GM12878 (cell line): ENCODE measurements around the gene DNHD1. TPM values are rescaled to one million over a fixed set of nuclear protein-coding genes. Genes with fewer than 3 reads are reported as not detected.

Experiments
- ATAC-seq: fragments of 200-7000 bp; cut with Tn5 transposase; 3 replicates; pipeline ENCODE4 v1.9.1; 2020; ENCODE audit warnings: mild to moderate bottlenecking, moderate library complexity
- BruUV-seq: library from RNA; stranded (reverse); fragments of 400-500 nt; replicated peaks from 2 replicates; lab custom pipeline; 2021; lab: Mats Ljungman, UMichigan
- CTCF ChIA-PET: fragments of 300-600 bp; sonication (Branson Sonifier 250); formaldehyde crosslinking; extraction: SDS; loops from one replicate; lab custom pipeline; 2021; ENCODE audit warnings: inconsistent platforms; lab: Yijun Ruan, JAX
- POLR2A ChIA-PET: fragments of 350-600 bp; formaldehyde crosslinking; extraction: SDS; loops from one replicate; lab custom pipeline; 2021; ENCODE audit warnings: inconsistent platforms; lab: Charles Lee
- RAD21 ChIA-PET: fragments of 300-600 bp; sonication (Branson Sonifier 250); formaldehyde crosslinking; loops from one replicate; lab custom pipeline; 2023; ENCODE audit warnings: antibody characterized with exemption; ENCODE audit not compliant: unreplicated experiment; lab: Charles Lee
- SMC1A ChIA-PET: fragments of 300-600 bp; sonication (Branson Sonifier 250); formaldehyde crosslinking; loops from one replicate; lab custom pipeline; 2023; ENCODE audit not compliant: unreplicated experiment, uncharacterized antibody; lab: Charles Lee
- DNase-seq: peaks from one replicate; pipeline ENCODE4 v3.0.0-alpha.2; 2011; ENCODE audit warnings: low read depth, low spot score
- FAIRE-seq: peaks from 3 replicates; lab custom pipeline; 2011; peaks lifted over from hg19 to GRCh38; lab: Jason Lieb, UNC
- H2AFZ ChIP-seq: 2 replicates; pipeline ENCODE4 v1.6.0; 2011; ENCODE audit warnings: low read depth, low read length, control low read depth; ENCODE audit not compliant: control insufficient read depth
- H3K27ac ChIP-seq: 2 replicates; pipeline ENCODE4 v1.5.1; 2011; ENCODE audit warnings: control low read depth; ENCODE audit not compliant: control insufficient read depth, insufficient read depth
- H3K27me3 ChIP-seq, 2 experiments: replicated peaks in 1 of 2; 2 replicates each; pipeline versions ENCODE4 v1.6.0 to v1.6.1; 2011; ENCODE audit warnings: low read length in 1 of 2; ENCODE audit not compliant: control insufficient read depth in 2 of 2, insufficient read depth in 2 of 2
- H3K36me3 ChIP-seq, 2 experiments: 2 replicates each; pipeline ENCODE4 v1.5.1; 2011; ENCODE audit warnings: low read length in 1 of 2; ENCODE audit not compliant: control insufficient read depth in 2 of 2, insufficient read depth in 2 of 2
- H3K4me1 ChIP-seq: 2 replicates; pipeline ENCODE4 v1.6.1; 2011; ENCODE audit warnings: mild to moderate bottlenecking, low read length, moderate library complexity, mixed read lengths; ENCODE audit not compliant: control insufficient read depth, insufficient read depth
- H3K4me2 ChIP-seq: 2 replicates; pipeline ENCODE4 v1.6.0; 2011; ENCODE audit warnings: control low read depth; ENCODE audit not compliant: control insufficient read depth, insufficient read depth
- H3K4me3 ChIP-seq: fragments of 200-600 bp; sonication (generic); 2 replicates; pipeline ENCODE4 v1.5.1; 2016
- H3K79me2 ChIP-seq: 2 replicates; pipeline ENCODE4 v1.6.0; 2011; ENCODE audit warnings: low read length; ENCODE audit not compliant: control insufficient read depth, insufficient read depth
- H3K9ac ChIP-seq: 2 replicates; pipeline ENCODE4 v1.8.0; 2011; ENCODE audit warnings: low read length, control low read depth, mixed read lengths; ENCODE audit not compliant: control insufficient read depth, insufficient read depth
- H3K9me3 ChIP-seq: replicated peaks from 3 replicates; pipeline ENCODE4 v1.5.1; 2011; ENCODE audit warnings: mild to moderate bottlenecking, low read length; ENCODE audit not compliant: control insufficient read depth, insufficient read depth
- H4K20me1 ChIP-seq: 2 replicates; pipeline ENCODE4 v1.6.0; 2011; ENCODE audit not compliant: control insufficient read depth, insufficient read depth
- BACH1 ChIP-seq: fragments of 450-650 bp; IDR thresholded peaks from 2 replicates; pipeline ENCODE4 v1.6.1; 2017; ENCODE audit warnings: mild to moderate bottlenecking, borderline replicate concordance
- BCL11A ChIP-seq: IDR thresholded peaks from 2 replicates; pipeline ENCODE4 v1.6.1; 2011; ENCODE audit warnings: low read depth, low read length
- BHLHE40 ChIP-seq, 2 experiments: fragments of 450-650 bp in 1 of 2; IDR thresholded peaks; 2 replicates each; pipeline ENCODE4 v1.6.1; 2011 to 2017; ENCODE audit warnings: low read depth in 2 of 2, borderline replicate concordance in 1 of 2, improper control_type of control experiment in 1 of 2, low read length in 1 of 2, mild to moderate bottlenecking in 1 of 2
- EED ChIP-seq: sonication (generic); IDR thresholded peaks from 2 replicates; pipeline ENCODE4 v1.6.1; 2016; ENCODE audit warnings: antibody characterized with exemption, low read depth
- IKZF1 ChIP-seq: fragments of 450-650 bp; conservative IDR thresholded peaks from 2 replicates; pipeline ENCODE4 v1.6.1; 2017; ENCODE audit warnings: antibody characterized with exemption, mild to moderate bottlenecking
- IKZF2 ChIP-seq, 2 experiments: fragments of 450-650 bp; IDR thresholded peaks; 2 replicates each; pipeline ENCODE4 v1.6.1; 2017; ENCODE audit warnings: mild to moderate bottlenecking in 2 of 2, moderate library complexity in 2 of 2
- IRF4 ChIP-seq: IDR thresholded peaks from 2 replicates; pipeline ENCODE4 v1.6.1; 2011; ENCODE audit warnings: low read depth, low read length
- NR2F1 ChIP-seq: fragments of 450-650 bp; conservative IDR thresholded peaks from 2 replicates; pipeline ENCODE4 v1.6.1; 2017; ENCODE audit warnings: mild to moderate bottlenecking
- PKNOX1 ChIP-seq: fragments of 450-650 bp; IDR thresholded peaks from 2 replicates; pipeline ENCODE4 v1.6.1; 2016; ENCODE audit warnings: mild to moderate bottlenecking
- POU2F2 ChIP-seq: IDR thresholded peaks from 3 replicates; pipeline ENCODE4 v1.6.1; 2011; ENCODE audit warnings: low read depth, mild to moderate bottlenecking, low read length, borderline replicate concordance
- RUNX3 ChIP-seq: IDR thresholded peaks from 2 replicates; pipeline ENCODE4 v1.6.1; 2012; ENCODE audit warnings: low read length, inconsistent platforms
- SIN3A ChIP-seq: IDR thresholded peaks from 2 replicates; pipeline ENCODE4 v1.6.1; 2012; ENCODE audit warnings: low read depth, low read length, improper control_type of control experiment
- SP1 ChIP-seq: IDR thresholded peaks from one replicate; pipeline ENCODE4 v1.6.1; 2011; ENCODE audit warnings: low read depth, low read length
- SPI1 ChIP-seq: IDR thresholded peaks from 2 replicates; pipeline ENCODE4 v1.6.1; 2011; ENCODE audit warnings: low read depth, mild to moderate bottlenecking, low read length, moderate library complexity, borderline replicate concordance; ENCODE audit not compliant: insufficient read depth
- WGBS: methylation state at CpG from one replicate; pipeline ENCODE4 v1.1.6; 2016; ENCODE audit warnings: low lambda C conversion rate; ENCODE audit not compliant: insufficient replicate concordance, insufficient coverage; ENCODE audit errors: missing lambda C conversion rate; 5-methylcytosine and 5-hydroxymethylcytosine counted together
- in situ Hi-C: fragments of 300-500 bp; cut with MboI; formaldehyde crosslinking; loops from 9 replicates; pipeline ENCODE4 v1.14.3; 2018; ENCODE audit warnings: mixed read lengths
- intact Hi-C: fragments of 100-400 bp; cut with micrococcal nuclease; formaldehyde crosslinking; loops from one replicate; pipeline ENCODE4 v1.14.2; 2022; ENCODE audit not compliant: unreplicated experiment
- polyA plus RNA-seq, 11 experiments: library from polyadenylated mRNA; depleted of rRNA in 4 of 11; unstranded in 6 of 11; stranded (reverse) in 5 of 11; fragments of >200 nt; fragmentation: Nextera tagmentation in 4 of 11; fragmentation: Illumina TruSeq in 1 of 11; extraction: Ambion mirVana in 4 of 11; extraction: Trizol in 1 of 11; gene quantifications; 1 replicate in 1 of 11; 2 replicates in 10 of 11; pipeline versions ENCODE4 v1.2.1 to v1.2.3, GENCODE V29; 2011 to 2016; ENCODE audit warnings: inconsistent platforms in 2 of 11, missing spikeins in 2 of 11, low read depth in 1 of 11
- total RNA-seq, 4 experiments: library from RNA; depleted of rRNA in 3 of 4; stranded (reverse); fragments of >200 nt in 3 of 4; fragmentation: Illumina TruSeq in 1 of 4; extraction: Trizol in 1 of 4; gene quantifications; 2 replicates each; pipeline versions ENCODE4 v1.2.1 to v1.2.3, GENCODE V29; 2013 to 2021

The DNHD1 gene
- total and polyA plus RNA-seq, 10 of the 15 experiments (the other 5 are each of a cell fraction or from before 2014, with no cell fraction given), result 0.99 to 16.9 (median 8.6) TPM

GRCh38 chr11:6618117-6619003 is 121.3 kb downstream of the DNHD1 start:
- FAIRE-seq (peak; percentile 77), ATAC-seq (peak; percentile 51), DNase-seq (no peak)
- Histone ChIP-seq H3K4me3 (peak overlapping the region; percentile 95), H3K27ac (peak overlapping the region; percentile 90), H3K9me3 (no peaks in the 10 kb centered on the region), H3K9ac (peak overlapping the region; percentile 95), H3K79me2 (peaks cover 12% of the 10 kb centered on the region)
- in situ Hi-C loops, result loop anchor here (10.0 kb wide), 1 partner anchor 906 kb away; no protein-coding TSS in a partner anchor
- CTCF ChIA-PET, result interaction anchor here (0.6 to 3.5 kb wide), 18 partner anchors 9 to 239 kb away, joined by 3 to 27 read pairs (median 4); partner anchors contain the start of genes ILK and MRPL17
- RAD21 ChIA-PET, result interaction anchor here (0.8 to 4.3 kb wide), 19 partner anchors 9 to 239 kb away, joined by 3 to 55 read pairs (median 5); partner anchors contain the start of genes ARFIP2, ILK, MRPL17 and RRP8
- WGBS, result 8% methylated on average over 15 of the region's 15 CpGs
- SMC1A ChIA-PET, result interaction anchor here (0.8 to 3.5 kb wide), 16 partner anchors 9 to 233 kb away, joined by 3 to 34 read pairs (median 4); partner anchors contain the start of genes ILK and MRPL17
- POLR2A ChIA-PET, result interaction anchor here (0.8 to 9.1 kb wide), 19 partner anchors 9 to 929 kb away, joined by 3 to 85 read pairs (median 4); partner anchors contain the start of genes ARFIP2, ILK, MRPL17 and SMPD1
- TF ChIP-seq BACH1 (0 out of 2 replicates have a peak, but pooled peaks have one; percentile 28), POU2F2 (peak; percentile 61; the same call in 1 of the 3 replicates), BCL11A (peak; percentile 57; the same call in 1 of the 2 replicates), NR2F1 (0 out of 2 replicates have a peak, but pooled peaks have one; percentile 38), EED (peak; percentile 27), SP1 (no peak), BHLHE40 (IDR thresholded peaks at IDR 0.05; ENCODE audit: borderline replicate concordance in 1 of 2, low read depth in 2 of 2, low read length in 1 of 2) (no peak), RUNX3 (peak; percentile 69), SPI1 (peak; percentile 81; the same call in 1 of the 2 replicates), SIN3A (0 out of 2 replicates have a peak, but pooled peaks have one; percentile 36), PKNOX1 (no peak), IKZF2 (IDR thresholded peaks at IDR 0.05) (peak in 1 of 2 experiments; percentile 32; a peak in 1 of 4 replicates), IKZF1 (peak; percentile 4; the same call in 1 of the 2 replicates), IRF4 (0 out of 2 replicates have a peak, but pooled peaks have one; percentile 39)
- TF ChIP-seq, all 136 proteins: peak for 11
- Histone ChIP-seq H3K4me1 (peaks cover 6% of the 10 kb centered on the region), H3K27me3 (no peaks in the 10 kb centered on the region), H2AFZ (peak overlapping the region; percentile 95), H4K20me1 (no peaks in the 10 kb centered on the region), H3K4me2 (peak overlapping the region; percentile 92), H3K36me3 (peaks cover 0 to 6% of the 10 kb centered on the region in 2 experiments; a peak in 1 of 4 replicates)
- intact Hi-C loops, result loop anchor here (2.0 to 10.0 kb wide), 2 partner anchors 50 to 906 kb away; no protein-coding TSS in a partner anchor
- BruUV-seq, result no TSS peak
